Kidney (tissue), 14 donors: Measurements from ENCODE around the gene KLHL7. TPM values are rescaled to one million over a fixed set of nuclear protein-coding genes. Genes with fewer than 3 reads are reported as not detected.
A peak's percentile ranks its signal among the peaks of the same experiment; 100 is the strongest.

ENCODE experiments used
- DNase-seq, 5 donors: peaks; one replicate each; pipeline ENCODE4 v3.0.0-alpha.2; 2013 to 2020
- FAIRE-seq: peaks from 2 replicates; lab custom pipeline; 2012; peaks lifted over from hg19 to GRCh38; lab: Jason Lieb, UNC
- H3K27ac ChIP-seq, 2 donors: one replicate each; pipeline ENCODE4 v1.7.0; 2013; ENCODE audit warnings: low read depth in 2 of 2, low read length in 2 of 2, inconsistent platforms in 1 of 2
- H3K27me3 ChIP-seq: one replicate; pipeline ENCODE4 v1.7.1; 2013; ENCODE audit warnings: low read length, inconsistent platforms; ENCODE audit not compliant: control insufficient read depth, insufficient read depth
- H3K36me3 ChIP-seq, 3 donors: one replicate each; pipeline versions ENCODE4 v1.7.0 to v1.7.1; 2013; ENCODE audit warnings: low read length in 3 of 3, control low read depth in 1 of 3, inconsistent platforms in 1 of 3; ENCODE audit not compliant: insufficient read depth in 3 of 3, control insufficient read depth in 2 of 3
- H3K4me1 ChIP-seq, 3 donors: one replicate each; pipeline versions ENCODE4 v1.7.0 to v1.7.1; 2013; ENCODE audit warnings: low read length in 3 of 3, inconsistent platforms in 1 of 3, low read depth in 1 of 3; ENCODE audit not compliant: control insufficient read depth in 2 of 3, insufficient read depth in 2 of 3
- H3K4me3 ChIP-seq, 3 donors: one replicate each; pipeline versions ENCODE4 v1.7.0 to v1.8.1; 2013; ENCODE audit warnings: low read length in 3 of 3, control low read depth in 1 of 3, inconsistent platforms in 1 of 3
- H3K9ac ChIP-seq, 3 donors: one replicate each; pipeline versions ENCODE4 v1.7.0 to v1.7.1; 2013; ENCODE audit warnings: low read length in 3 of 3, control low read depth in 1 of 3, inconsistent platforms in 1 of 3
- H3K9me3 ChIP-seq, 3 donors: one replicate each; pipeline versions ENCODE4 v1.7.0 to v1.7.1; 2013; ENCODE audit warnings: low read length in 3 of 3, control low read depth in 1 of 3, inconsistent platforms in 1 of 3; ENCODE audit not compliant: control insufficient read depth in 2 of 3, insufficient read depth in 1 of 3
- intact Hi-C: fragments of 100-400 bp; cut with DNase I; formaldehyde crosslinking; loops from one replicate; pipeline ENCODE4 v1.11.1; 2022
- polyA plus RNA-seq: library from polyadenylated mRNA; stranded (reverse); fragments of 350-450 nt; fragmentation: Illumina TruSeq; extraction: RNeasy Lipid Tissue Mini Kit (QIAGEN cat#74804); gene quantifications from one replicate; pipeline ENCODE4 v1.2.3, GENCODE V29; 2014; ENCODE audit warnings: low read depth, low replicate concordance; ENCODE audit not compliant: insufficient read depth
- total RNA-seq: library from RNA; stranded (reverse); fragmentation: NEBNext Ultra II Directional; extraction: Animal tissue kit (Norgen Biotek cat#: 25700); gene quantifications from one replicate; pipeline ENCODE4 v1.2.1, GENCODE V29; 2021
- TF ChIP-seq, protein P1 (sequence below): IDR thresholded peaks from 3 replicates; pipeline ENCODE4 v1.5.1; 2012; ENCODE audit warnings: mild to moderate bottlenecking, moderate library complexity, borderline replicate concordance; ENCODE audit not compliant: insufficient read depth; ENCODE audit errors: extremely low read depth
- donor health status: control.
- donor health status: control.
- donor health status: control.
- donor health status: control.
- donor health status: control.
- donor health status: DM: yes; HTN: yes; CAD: no.
- donor health status: Normal renal cell carcinoma (clear cell type).

KLHL7 gene
- total and polyA plus RNA-seq, 2 donors from 2014 or later = 13.3 to 20.6 TPM

DNA sequence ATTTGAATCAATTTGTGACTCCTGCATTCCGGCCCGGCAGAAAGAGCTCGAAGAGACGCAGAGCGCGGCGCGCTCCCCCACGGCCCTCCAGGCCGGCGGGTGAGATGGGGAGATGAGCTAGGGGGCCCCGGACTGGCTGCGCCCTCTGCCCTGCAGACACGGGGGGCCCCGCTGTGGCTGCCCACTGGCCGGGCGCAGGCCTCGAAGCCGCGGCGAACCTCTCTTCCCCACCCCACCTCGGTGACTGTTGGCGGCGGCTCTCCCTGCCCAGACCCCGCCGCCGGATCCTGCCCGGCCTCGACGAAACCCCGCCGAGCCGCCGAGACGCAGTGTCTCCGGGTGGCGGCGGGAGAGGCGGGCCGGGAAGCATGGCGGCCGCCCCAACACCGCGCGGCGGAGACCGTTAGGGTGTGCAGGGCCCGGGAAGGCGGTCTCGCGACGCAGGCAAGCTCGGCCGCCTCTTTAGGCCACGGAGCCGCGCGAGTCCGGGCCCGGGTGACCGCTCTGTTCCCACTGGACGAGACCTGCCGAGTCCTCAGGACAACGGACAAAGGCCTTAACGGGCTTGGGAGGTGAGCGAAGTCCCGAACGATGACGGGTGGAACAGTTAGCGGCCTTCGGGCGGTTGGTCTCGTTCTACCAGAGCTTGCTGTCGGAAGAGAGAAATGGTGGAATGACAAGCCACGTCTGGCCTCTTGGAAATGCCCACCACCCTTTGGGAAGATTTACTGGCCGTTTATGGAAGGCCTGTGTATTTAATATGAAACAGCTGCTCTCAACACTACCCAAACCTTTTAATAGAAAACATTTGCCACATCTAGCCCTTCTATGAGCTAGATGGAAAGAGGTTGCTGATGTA, 100.6 kb downstream of the KLHL7 start:
- Histone ChIP-seq H3K4me3 (peak overlapping the region; percentile 15 to 65 (median 52)), H3K9ac (peak overlapping the region; percentile 4 to 69 (median 54)), H3K36me3 (no peaks in the 10 kb centered on the region), H3K27ac (peak overlapping the region; percentile 70 to 71), H3K9me3 (no peaks in the 10 kb centered on the region), H3K4me1 (peaks cover 0 to 7% (median 6%) of the 10 kb centered on the region in 3 donors), H3K27me3 (no peaks in the 10 kb centered on the region)
- intact Hi-C loops = no loop called here
- FAIRE-seq (no peak), DNase-seq (peak; percentile 52 to 79 (median 74))
- TF ChIP-seq, protein P1, sequence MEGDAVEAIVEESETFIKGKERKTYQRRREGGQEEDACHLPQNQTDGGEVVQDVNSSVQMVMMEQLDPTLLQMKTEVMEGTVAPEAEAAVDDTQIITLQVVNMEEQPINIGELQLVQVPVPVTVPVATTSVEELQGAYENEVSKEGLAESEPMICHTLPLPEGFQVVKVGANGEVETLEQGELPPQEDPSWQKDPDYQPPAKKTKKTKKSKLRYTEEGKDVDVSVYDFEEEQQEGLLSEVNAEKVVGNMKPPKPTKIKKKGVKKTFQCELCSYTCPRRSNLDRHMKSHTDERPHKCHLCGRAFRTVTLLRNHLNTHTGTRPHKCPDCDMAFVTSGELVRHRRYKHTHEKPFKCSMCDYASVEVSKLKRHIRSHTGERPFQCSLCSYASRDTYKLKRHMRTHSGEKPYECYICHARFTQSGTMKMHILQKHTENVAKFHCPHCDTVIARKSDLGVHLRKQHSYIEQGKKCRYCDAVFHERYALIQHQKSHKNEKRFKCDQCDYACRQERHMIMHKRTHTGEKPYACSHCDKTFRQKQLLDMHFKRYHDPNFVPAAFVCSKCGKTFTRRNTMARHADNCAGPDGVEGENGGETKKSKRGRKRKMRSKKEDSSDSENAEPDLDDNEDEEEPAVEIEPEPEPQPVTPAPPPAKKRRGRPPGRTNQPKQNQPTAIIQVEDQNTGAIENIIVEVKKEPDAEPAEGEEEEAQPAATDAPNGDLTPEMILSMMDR = no peak

DNA sequence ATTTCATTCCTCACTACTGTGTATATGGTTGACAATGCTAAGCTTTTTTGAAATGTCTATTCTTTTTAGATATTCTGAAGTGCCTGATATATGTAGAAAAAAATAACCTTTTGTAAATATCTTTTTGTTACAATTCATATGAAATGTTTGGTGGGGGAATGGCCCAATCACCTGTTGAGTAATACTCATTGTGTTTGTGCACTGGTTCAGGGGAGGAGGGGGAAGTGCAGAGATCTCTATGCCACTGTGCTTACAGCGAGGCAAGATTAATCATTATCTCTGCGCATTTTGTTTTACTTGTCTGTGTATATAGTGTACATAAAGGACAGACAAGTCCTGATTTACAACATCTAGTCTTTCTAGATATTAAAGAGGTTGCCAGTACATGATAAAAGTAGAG, 101.4 kb downstream of the KLHL7 start:
- peaks cover 0 to 7% (median 6%) of the 10 kb centered on the region in 3 donors for H3K4me1 ChIP-seq
- intact Hi-C loops = no loop called here
- no peaks in the 10 kb centered on the region for H3K9me3 ChIP-seq
- H3K27me3 ChIP-seq = no peaks in the 10 kb centered on the region
- peak overlapping the region in 2 of 3 donors; percentile 52 to 65 for H3K4me3 ChIP-seq
- peak overlapping the region in 2 of 3 donors; percentile 54 to 69 for H3K9ac ChIP-seq
- peak overlapping the region in 1 of 2 donors; percentile 29 for H3K27ac ChIP-seq
- FAIRE-seq = no peak
- H3K36me3 ChIP-seq = no peaks in the 10 kb centered on the region
- peak in 2 of 5 donors; percentile 52 to 62 for DNase-seq
- TF ChIP-seq, protein P1 = no peak

DNA sequence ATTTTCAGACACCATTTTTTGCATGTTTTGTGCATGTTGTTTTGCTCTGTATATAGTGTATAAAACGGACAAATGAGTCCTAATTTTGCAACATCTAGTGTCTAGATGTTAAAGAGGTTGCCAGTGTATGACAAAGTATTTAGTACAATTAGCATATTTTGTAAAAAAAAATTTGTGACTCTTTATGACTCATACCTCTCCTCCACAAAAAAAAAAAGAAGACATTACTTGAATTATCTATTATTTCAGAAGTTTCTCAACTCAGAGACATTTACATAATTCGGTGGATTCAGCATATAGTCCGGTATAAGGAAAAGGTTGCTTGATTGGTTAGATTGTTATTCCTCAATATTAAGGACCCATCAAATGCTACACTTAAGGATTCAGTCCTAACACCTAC, 102.3 kb downstream of the KLHL7 start:
- no peak for DNase-seq
- Histone ChIP-seq H3K27me3 (no peaks in the 10 kb centered on the region), H3K4me3 (no peak overlapping the region), H3K4me1 (peaks cover 9 to 12% (median 9%) of the 10 kb centered on the region in 3 donors), H3K36me3 (no peaks in the 10 kb centered on the region), H3K27ac (no peak overlapping the region), H3K9me3 (no peaks in the 10 kb centered on the region), H3K9ac (no peak overlapping the region)
- intact Hi-C loops = no loop called here
- no peak for FAIRE-seq
- TF ChIP-seq, protein P1 = no peak
